Thoracic aorta (tissue), 2 donors: ENCODE data around the gene DENND2A. TPM values are rescaled to one million over a fixed set of nuclear protein-coding genes. Genes with fewer than 3 reads are reported as not detected.
"Not testable (repeated sequence)": the region's sequence is repeated elsewhere in the genome, so short reads cannot be mapped to it uniquely, and the experiment has no call there.

Experiments used
- ATAC-seq: fragments of 150-250 bp; one replicate; pipeline ENCODE4 v1.8.0; 2017; ENCODE audit warnings: low read depth; ENCODE audit not compliant: insufficient number of reproducible peaks, low FRiP score
- DNase-seq: peaks from one replicate; pipeline ENCODE4 v3.0.0-alpha.2; 2020; ENCODE audit warnings: low spot score
- H3K27ac ChIP-seq, 2 donors: fragments of 200-600 bp; sonication (generic); 1 replicate in 1 of 2; 2 replicates in 1 of 2; pipeline ENCODE4 v1.5.1; 2016; ENCODE audit warnings: mild to moderate bottlenecking in 2 of 2, moderate library complexity in 2 of 2
- H3K27me3 ChIP-seq: fragments of 200-600 bp; sonication (generic); replicated peaks from 2 replicates; pipeline ENCODE4 v1.6.0; 2016; ENCODE audit warnings: mild to moderate bottlenecking; ENCODE audit not compliant: insufficient read depth
- H3K36me3 ChIP-seq: fragments of 200-600 bp; sonication (generic); one replicate; pipeline ENCODE4 v1.5.1; 2016
- H3K4me1 ChIP-seq, 2 donors: fragments of 200-600 bp; sonication (generic); 1 replicate in 1 of 2; 2 replicates in 1 of 2; pipeline versions ENCODE4 v1.5.1 to v1.6.0; 2016; ENCODE audit warnings: low read depth in 2 of 2, mild to moderate bottlenecking in 1 of 2; ENCODE audit not compliant: control insufficient read depth in 1 of 2
- H3K4me3 ChIP-seq: fragments of 200-600 bp; sonication (generic); 2 replicates; pipeline ENCODE4 v1.5.1; 2016; ENCODE audit warnings: mild to moderate bottlenecking
- H3K9me3 ChIP-seq: fragments of 200-600 bp; sonication (generic); 2 replicates; pipeline ENCODE4 v1.5.1; 2016
- total RNA-seq, 2 donors: library from RNA; depleted of rRNA; stranded (reverse); fragments of >200 nt; gene quantifications; one replicate each; pipeline versions ENCODE4 v1.1.0 to v1.2.3, GENCODE V29; 2016
- TF ChIP-seq, protein P1 (sequence below): fragments of 200-600 bp; sonication (generic); IDR thresholded peaks from one replicate; pipeline ENCODE4 v1.5.1; 2019; ENCODE audit warnings: antibody characterized with exemption

Gene DENND2A
- total RNA-seq, 2 donors from 2014 or later: 4.9 to 5.1 TPM

DNA sequence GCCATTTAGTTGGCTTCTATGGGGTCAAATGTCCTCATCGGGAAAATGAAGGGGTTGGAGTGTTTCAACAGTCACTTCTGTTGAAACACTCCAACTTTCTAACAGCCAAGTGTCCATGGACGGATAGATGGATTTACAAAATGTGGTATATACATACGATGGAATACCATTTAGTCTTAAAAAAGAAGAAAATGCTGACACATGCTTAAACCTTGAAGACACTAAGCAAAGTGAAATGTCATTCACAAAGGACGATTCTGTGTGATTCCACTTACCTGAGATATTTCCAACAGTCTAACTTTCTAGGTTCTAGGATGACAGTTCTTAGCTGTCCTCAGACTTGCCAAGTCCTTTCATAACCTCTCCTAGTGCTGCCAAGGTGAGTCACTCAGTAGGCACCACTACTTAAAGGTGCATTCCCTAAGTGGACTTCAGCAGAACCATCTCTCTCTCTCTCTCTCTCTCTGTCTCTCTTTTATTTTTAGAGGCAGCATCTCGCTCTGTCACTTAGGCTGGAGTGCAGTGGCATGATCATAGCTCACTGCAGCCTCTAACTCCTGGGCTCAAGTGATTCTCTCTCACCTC lies 69.0 kb downstream of the DENND2A start:
- Histone ChIP-seq H3K27ac (no peak overlapping the region), H3K4me3 (no peak overlapping the region), H3K27me3 (no peaks in the 10 kb centered on the region), H3K4me1 (peaks cover 3 to 11% of the 10 kb centered on the region in 2 donors), H3K9me3 (no peaks in the 10 kb centered on the region), H3K36me3 (no peaks in the 10 kb centered on the region)
- ATAC-seq: no peak
- TF ChIP-seq, protein P1, sequence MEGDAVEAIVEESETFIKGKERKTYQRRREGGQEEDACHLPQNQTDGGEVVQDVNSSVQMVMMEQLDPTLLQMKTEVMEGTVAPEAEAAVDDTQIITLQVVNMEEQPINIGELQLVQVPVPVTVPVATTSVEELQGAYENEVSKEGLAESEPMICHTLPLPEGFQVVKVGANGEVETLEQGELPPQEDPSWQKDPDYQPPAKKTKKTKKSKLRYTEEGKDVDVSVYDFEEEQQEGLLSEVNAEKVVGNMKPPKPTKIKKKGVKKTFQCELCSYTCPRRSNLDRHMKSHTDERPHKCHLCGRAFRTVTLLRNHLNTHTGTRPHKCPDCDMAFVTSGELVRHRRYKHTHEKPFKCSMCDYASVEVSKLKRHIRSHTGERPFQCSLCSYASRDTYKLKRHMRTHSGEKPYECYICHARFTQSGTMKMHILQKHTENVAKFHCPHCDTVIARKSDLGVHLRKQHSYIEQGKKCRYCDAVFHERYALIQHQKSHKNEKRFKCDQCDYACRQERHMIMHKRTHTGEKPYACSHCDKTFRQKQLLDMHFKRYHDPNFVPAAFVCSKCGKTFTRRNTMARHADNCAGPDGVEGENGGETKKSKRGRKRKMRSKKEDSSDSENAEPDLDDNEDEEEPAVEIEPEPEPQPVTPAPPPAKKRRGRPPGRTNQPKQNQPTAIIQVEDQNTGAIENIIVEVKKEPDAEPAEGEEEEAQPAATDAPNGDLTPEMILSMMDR: no peak
- no peak for DNase-seq

DNA sequence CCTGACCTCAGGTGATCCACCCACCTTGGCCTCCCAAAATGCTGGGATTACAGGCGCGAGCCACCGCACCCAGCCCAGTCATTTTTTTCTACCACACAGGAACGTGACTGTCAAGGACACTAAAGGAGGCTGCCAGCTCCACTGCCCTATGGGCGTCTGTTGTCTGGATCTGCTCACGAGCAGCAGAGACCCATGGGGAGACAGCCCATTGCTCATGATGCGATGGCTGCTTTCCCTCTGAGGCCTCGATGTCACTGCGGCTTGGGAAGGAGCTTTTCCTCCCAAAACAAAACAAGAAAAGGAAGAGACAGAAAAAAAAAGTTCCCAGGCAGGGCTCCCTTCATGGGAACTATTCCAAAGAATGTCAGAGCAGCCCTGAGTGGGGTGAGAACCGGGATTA lies 70.5 kb downstream of the DENND2A start:
- Histone ChIP-seq H3K27me3 (no peaks in the 10 kb centered on the region), H3K4me1 (peaks cover 3 to 11% of the 10 kb centered on the region in 2 donors), H3K36me3 (no peaks in the 10 kb centered on the region), H3K27ac (no peak overlapping the region), H3K4me3 (no peak overlapping the region), H3K9me3 (no peaks in the 10 kb centered on the region)
- DNase-seq (no peak), ATAC-seq (no peak)
- TF ChIP-seq, protein P1: no peak

DNA sequence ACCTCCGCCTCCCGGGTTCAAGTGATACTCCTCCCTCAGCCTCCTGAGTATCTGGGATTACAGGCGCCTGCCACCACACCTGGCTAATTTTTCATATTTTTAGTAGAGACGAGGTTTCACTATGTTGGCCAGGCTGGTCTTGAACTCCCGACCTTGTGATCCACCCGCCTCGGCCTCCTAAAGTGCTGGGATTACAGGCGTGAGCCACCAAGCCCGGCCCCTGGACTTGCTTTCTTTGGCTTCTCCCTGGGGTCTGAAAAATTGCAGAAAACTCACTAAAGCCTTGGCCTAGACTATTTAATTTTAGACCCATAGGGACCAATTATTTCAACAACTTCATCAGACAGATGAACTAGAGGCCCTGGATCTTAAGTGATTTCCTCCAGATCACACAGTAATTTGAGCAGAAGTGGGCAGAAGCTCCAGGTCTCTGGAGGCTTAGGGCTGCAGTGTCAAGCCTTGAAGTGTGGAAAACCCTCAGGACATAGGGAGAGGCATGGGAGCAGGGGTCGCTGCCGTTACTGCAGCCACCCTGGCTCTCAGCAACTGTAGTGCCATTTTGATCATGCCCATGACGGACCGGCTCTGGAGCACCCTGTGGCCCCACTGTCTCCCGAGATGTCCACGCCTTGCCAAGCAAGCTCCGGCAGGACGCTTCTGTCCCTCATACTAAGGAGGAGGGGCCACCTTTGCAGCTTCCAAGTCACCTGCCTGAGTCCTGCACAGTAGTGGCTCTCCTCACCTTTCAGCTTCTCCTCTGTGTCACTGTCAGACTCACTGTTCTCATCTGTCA lies 72.4 kb downstream of the DENND2A start:
- Histone ChIP-seq H3K27me3 (no peaks in the 10 kb centered on the region), H3K27ac (no peak overlapping the region), H3K4me3 (no peak overlapping the region), H3K36me3 (no peaks in the 10 kb centered on the region), H3K4me1 (peaks cover 3 to 11% of the 10 kb centered on the region in 2 donors), H3K9me3 (no peaks in the 10 kb centered on the region)
- ATAC-seq (no peak), DNase-seq (no peak)
- TF ChIP-seq, protein P1: no peak

DNA sequence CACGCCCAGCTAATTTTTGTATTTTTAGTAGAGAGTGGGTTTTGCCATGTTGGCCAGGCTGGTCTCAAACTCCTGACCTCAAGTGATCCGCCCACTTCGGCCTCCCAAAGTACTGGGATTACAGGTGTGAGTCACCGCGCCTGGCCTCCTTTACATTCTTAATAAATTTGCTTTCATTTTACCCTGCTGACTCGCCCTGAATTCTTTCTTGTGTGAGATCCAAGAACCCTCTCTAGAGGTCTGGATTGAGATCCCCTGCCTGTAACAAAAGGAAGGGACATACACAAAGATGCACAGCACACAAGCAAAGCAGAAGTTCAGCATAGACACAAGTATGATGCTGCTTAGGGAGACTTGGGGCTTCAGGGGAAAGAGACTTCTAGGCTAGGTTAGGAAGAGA lies 74.4 kb downstream of the DENND2A start:
- not testable (repeated sequence) for H3K4me3 ChIP-seq, H3K27ac ChIP-seq, H3K9me3 ChIP-seq, H3K27me3 ChIP-seq, H3K36me3 ChIP-seq, DNase-seq, ATAC-seq
- peaks cover 3 to 11% of the 10 kb centered on the region in 2 donors for H3K4me1 ChIP-seq

DNA sequence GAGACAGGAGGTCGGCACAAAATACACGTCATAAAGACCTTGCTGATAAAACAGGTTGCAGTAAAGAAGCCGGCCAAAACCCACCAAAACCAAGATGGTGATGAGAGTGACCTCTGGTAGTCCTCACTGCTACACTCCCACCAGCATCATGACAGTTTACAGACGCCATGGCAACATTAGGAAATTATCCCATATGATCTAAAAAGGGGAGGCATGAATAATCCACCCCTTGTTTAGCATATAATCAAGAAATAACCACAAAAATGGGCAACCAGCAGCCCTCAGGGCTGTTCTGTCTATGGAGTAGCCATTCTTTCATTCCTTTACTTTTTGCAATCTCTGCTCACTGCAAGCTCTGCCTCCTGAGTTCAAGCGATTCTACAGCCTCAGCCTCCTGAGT lies 74.9 kb downstream of the DENND2A start:
- peaks cover 3 to 11% of the 10 kb centered on the region in 2 donors for H3K4me1 ChIP-seq
- H3K9me3 ChIP-seq, H3K4me3 ChIP-seq, H3K27me3 ChIP-seq, H3K27ac ChIP-seq, H3K36me3 ChIP-seq, ATAC-seq, DNase-seq: not testable (repeated sequence)

DNA sequence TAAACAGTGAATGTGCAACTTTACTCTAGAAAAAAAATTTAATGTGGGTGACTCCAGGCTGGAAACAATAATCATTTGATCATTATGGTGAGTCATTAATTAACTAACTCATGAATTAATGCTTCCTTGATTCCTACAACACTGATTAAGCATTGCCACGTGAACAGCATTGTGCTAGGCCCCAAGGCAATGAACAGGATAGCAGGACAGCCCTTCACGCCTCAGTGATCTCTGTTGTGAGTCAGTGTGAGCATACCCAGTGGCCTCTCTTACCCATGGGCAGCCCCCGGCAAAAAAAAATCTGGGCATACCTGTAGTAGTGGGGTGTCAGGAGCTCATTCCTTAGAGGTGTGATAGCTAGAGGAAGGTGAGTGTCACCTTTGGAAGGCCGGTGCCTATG lies 76.0 kb downstream of the DENND2A start:
- no peak for ATAC-seq
- no peaks in the 10 kb centered on the region for H3K9me3 ChIP-seq
- H3K27ac ChIP-seq: no peak overlapping the region
- H3K27me3 ChIP-seq: no peaks in the 10 kb centered on the region
- H3K4me3 ChIP-seq: no peak overlapping the region
- peaks cover 3 to 11% of the 10 kb centered on the region in 2 donors for H3K4me1 ChIP-seq
- TF ChIP-seq, protein P1: no peak
- DNase-seq: no peak
- no peaks in the 10 kb centered on the region for H3K36me3 ChIP-seq
